Right lobe of liver (tissue), 6 donors: ENCODE data around the gene OR2T27. TPM values are rescaled to one million over a fixed set of nuclear protein-coding genes. Genes with fewer than 3 reads are reported as not detected.
"Not testable (repeated sequence)": the region's sequence is repeated elsewhere in the genome, so short reads cannot be mapped to it uniquely, and the experiment has no call there.

Experiments
- ATAC-seq, 4 donors: fragments of 200-7000 bp; cut with Tn5 transposase; one replicate each; pipeline ENCODE4 v1.9.1; 2020; ENCODE audit warnings: mild to moderate bottlenecking in 4 of 4, moderate library complexity in 4 of 4
- DNase-seq, 3 donors: peaks; one replicate each; pipeline ENCODE4 v3.0.0-alpha.2; 2020
- H3K27ac ChIP-seq, 3 donors: fragments of 200-600 bp; one replicate each; pipeline ENCODE4 v1.8.0; 2022
- H3K27me3 ChIP-seq, 2 donors: fragments of 200-600 bp; one replicate each; pipeline ENCODE4 v1.8.0; 2022
- H3K36me3 ChIP-seq, 4 donors: fragments of 200-600 bp; sonication (generic) in 1 of 4; one replicate each; pipeline versions ENCODE4 v1.5.1 to v1.8.0; 2017 to 2022; ENCODE audit warnings: control low read depth in 1 of 4
- H3K4me1 ChIP-seq, 4 donors: fragments of 200-600 bp; sonication (generic) in 1 of 4; one replicate each; pipeline versions ENCODE4 v1.5.1 to v1.8.0; 2017 to 2022; ENCODE audit warnings: control low read depth in 1 of 4
- H3K4me3 ChIP-seq, 3 donors: fragments of 200-600 bp; one replicate each; pipeline ENCODE4 v1.8.0; 2022
- H3K9me3 ChIP-seq, 4 donors: fragments of 200-600 bp; sonication (generic) in 1 of 4; one replicate each; pipeline versions ENCODE4 v1.5.1 to v1.8.0; 2017 to 2022; ENCODE audit warnings: control low read depth in 1 of 4
- CTCF ChIP-seq, 4 donors: fragments of 200-600 bp in 3 of 4; fragments of 450-650 bp in 1 of 4; IDR thresholded peaks; one replicate each; pipeline versions ENCODE4 v1.5.1 to v1.8.0; 2016 to 2022; ENCODE audit warnings: antibody characterized with exemption in 4 of 4, mild to moderate bottlenecking in 2 of 4
- POLR2A ChIP-seq: fragments of 450-650 bp; IDR thresholded peaks from one replicate; pipeline ENCODE4 v1.6.1; 2017; ENCODE audit warnings: antibody characterized with exemption, mild to moderate bottlenecking
- WGBS: methylation state at CpG from one replicate; pipeline ENCODE4 v1.1.6; 2018; ENCODE audit warnings: low coverage, low lambda C conversion rate; ENCODE audit not compliant: insufficient coverage; ENCODE audit errors: missing lambda C conversion rate; 5-methylcytosine and 5-hydroxymethylcytosine counted together
- intact Hi-C, 2 donors: fragments of 100-400 bp; cut with DNase I; formaldehyde crosslinking; loops; one replicate each; pipeline versions ENCODE4 v1.11.2 to v1.14.1; 2022
- total RNA-seq, 6 experiments: library from RNA; depleted of rRNA in 2 of 6; stranded (reverse); fragments of >200 nt in 2 of 6; fragmentation: NEBNext Ultra II Directional in 3 of 6; extraction: Animal tissue kit (Norgen Biotek cat#: 25700) in 3 of 6; gene quantifications; one replicate each; pipeline versions ENCODE4 v1.1.0 to v1.2.4, GENCODE V29; 2016 to 2023
- donor health status: DM: no; HTN: yes; CAD: no.
- donor health status: DM: no; HTN: no; CAD: no.
- donor health status: DM: no; HTN: no; CAD: no.
- donor health status: DM: no; HTN: yes; CAD: no.
- donor health status: DM: no; HTN: yes; CAD: no.

OR2T27 gene
- total RNA-seq, 6 experiments from 2014 or later: not detected

- TF ChIP-seq POLR2A: no peak
- no peak for TF ChIP-seq CTCF (IDR thresholded peaks at IDR 0.05)
- no peaks in the 10 kb centered on the region for H3K4me1 ChIP-seq
- H3K27ac ChIP-seq: no peak overlapping the region
- WGBS: 47% methylated on average over 1 of the region's 1 CpG
- H3K36me3 ChIP-seq: no peaks in the 10 kb centered on the region
- no peak overlapping the region for H3K4me3 ChIP-seq
- peaks cover 0 to 6% (median 0%) of the 10 kb centered on the region in 4 donors for H3K9me3 ChIP-seq
- DNase-seq (no peak), ATAC-seq (no peak)
- H3K27me3 ChIP-seq: no peaks in the 10 kb centered on the region
- intact Hi-C loops: loop anchor here in 1 of 2 donors (10.0 kb wide), 1 partner anchor 55 kb away; no protein-coding TSS in a partner anchor
These were observed 14.7 kb upstream of the OR2T27 start for GRCh38 chr1:248670003-248670402.

- H3K9me3 ChIP-seq, DNase-seq, ATAC-seq, H3K27ac ChIP-seq, intact Hi-C loops, H3K4me1 ChIP-seq, H3K36me3 ChIP-seq, H3K27me3 ChIP-seq, H3K4me3 ChIP-seq: not testable (repeated sequence)
- 47% methylated on average over 5 of the region's 5 CpGs for WGBS
These were observed 8.4 kb upstream of the OR2T27 start for GRCh38 chr1:248663453-248664328.

GRCh38 chr1:248656797-248657196 is 1.5 kb upstream of the OR2T27 start:
- H3K27me3 ChIP-seq, DNase-seq, H3K9me3 ChIP-seq, ATAC-seq, intact Hi-C loops, H3K4me3 ChIP-seq, H3K4me1 ChIP-seq, H3K27ac ChIP-seq, H3K36me3 ChIP-seq: not testable (repeated sequence)
- 61% methylated on average over 3 of the region's 6 CpGs for WGBS

GRCh38 chr1:248648770-248649536 is 6.4 kb downstream of the OR2T27 start:
- H3K4me1 ChIP-seq, H3K27me3 ChIP-seq, H3K36me3 ChIP-seq, H3K27ac ChIP-seq, H3K9me3 ChIP-seq, ATAC-seq, H3K4me3 ChIP-seq, intact Hi-C loops, DNase-seq: not testable (repeated sequence)
- WGBS: no CpG with 5 or more reads among the region's 1 CpG

GRCh38 chr1:248645178-248645577 is 10.2 kb downstream of the OR2T27 start, which contains the start of gene OR2T35:
Gene OR2T35 (minus strand): TSS chr1:248645278. CDS start chr1:248639258, 6,020 bp downstream.
- H3K9me3 ChIP-seq, H3K4me3 ChIP-seq, ATAC-seq, H3K27me3 ChIP-seq, intact Hi-C loops, H3K27ac ChIP-seq, H3K4me1 ChIP-seq, DNase-seq, H3K36me3 ChIP-seq: not testable (repeated sequence)
- WGBS: 83% methylated on average over 1 of the region's 3 CpGs

- ATAC-seq: not testable (repeated sequence)
These were observed 12.2 kb downstream of the OR2T27 start for GRCh38 chr1:248642971-248643651.

GRCh38 chr1:248641583-248641982 is 13.7 kb downstream of the OR2T27 start:
- ATAC-seq, H3K4me3 ChIP-seq, H3K27me3 ChIP-seq, H3K36me3 ChIP-seq, H3K27ac ChIP-seq, H3K9me3 ChIP-seq, DNase-seq, intact Hi-C loops, H3K4me1 ChIP-seq: not testable (repeated sequence)
- WGBS: no CpG with 5 or more reads among the region's 5 CpGs

More at GRCh38 chr1:248642971-248643651, 12.2 kb downstream of the OR2T27 start:
- H3K4me3 ChIP-seq, DNase-seq, H3K27me3 ChIP-seq, H3K9me3 ChIP-seq, intact Hi-C loops, H3K36me3 ChIP-seq, H3K4me1 ChIP-seq, H3K27ac ChIP-seq: not testable (repeated sequence)
- no CpG with 5 or more reads among the region's 4 CpGs for WGBS

- DNase-seq, intact Hi-C loops: not testable (repeated sequence)
- WGBS: no CpG with 5 or more reads among the region's 3 CpGs
These were observed 14.4 kb downstream of the OR2T27 start for GRCh38 chr1:248640906-248641305.

GRCh38 chr1:248639652-248640051 is 15.7 kb downstream of the OR2T27 start:
- DNase-seq, H3K4me3 ChIP-seq, H3K27ac ChIP-seq, H3K4me1 ChIP-seq, H3K9me3 ChIP-seq, intact Hi-C loops, H3K36me3 ChIP-seq, ATAC-seq, H3K27me3 ChIP-seq: not testable (repeated sequence)
- no CpG with 5 or more reads among the region's 5 CpGs for WGBS

More at GRCh38 chr1:248640906-248641305, 14.4 kb downstream of the OR2T27 start:
- not testable (repeated sequence) for H3K9me3 ChIP-seq, H3K4me3 ChIP-seq, H3K4me1 ChIP-seq, H3K27ac ChIP-seq, ATAC-seq, H3K36me3 ChIP-seq, H3K27me3 ChIP-seq
